Panc1 (cell line): Measurements from ENCODE around the gene ZBTB20. TPM values are rescaled to one million over a fixed set of nuclear protein-coding genes. Genes with fewer than 3 reads are reported as not detected.

ENCODE experiments used
- ATAC-seq: fragments of 200-7000 bp; cut with Tn5 transposase; 2 replicates; pipeline ENCODE4 v1.9.1; 2020; ENCODE audit warnings: mild to moderate bottlenecking, moderate library complexity
- BruUV-seq: library from RNA; stranded (reverse); fragments of 400-500 nt; replicated peaks from 2 replicates; lab custom pipeline; 2021; lab: Mats Ljungman, UMichigan
- CTCF ChIA-PET: fragments of 300-600 bp; sonication (Branson Sonifier 250); formaldehyde crosslinking; loops from one replicate; lab custom pipeline; 2022; ENCODE audit warnings: antibody characterized with exemption; lab: Charles Lee
- POLR2A ChIA-PET: fragments of 300-600 bp; sonication (Branson Sonifier 250); formaldehyde crosslinking; loops from one replicate; lab custom pipeline; 2022; ENCODE audit warnings: antibody characterized with exemption; lab: Charles Lee
- DNase-seq: peaks from one replicate; pipeline ENCODE4 v3.0.0-alpha.2; 2010; ENCODE audit warnings: low read depth, low spot score
- H3K27ac ChIP-seq: 2 replicates; pipeline ENCODE4 v1.5.1; 2011; ENCODE audit warnings: mild to moderate bottlenecking, low read length, inconsistent platforms
- H3K27me3 ChIP-seq: fragments of 200-500 bp; sonication (Bioruptor generic); 2 replicates; pipeline ENCODE4 v1.6.0; 2014; ENCODE audit warnings: low read length, inconsistent platforms; ENCODE audit not compliant: control insufficient read depth, insufficient read depth
- H3K36me3 ChIP-seq: fragments of 200-500 bp; sonication (Bioruptor generic); 2 replicates; pipeline ENCODE4 v1.5.1; 2014; ENCODE audit warnings: inconsistent platforms, mild to moderate bottlenecking, low read length, moderate library complexity; ENCODE audit not compliant: control insufficient read depth, insufficient read depth
- H3K4me1 ChIP-seq: 2 replicates; pipeline ENCODE4 v1.5.1; 2011; ENCODE audit warnings: inconsistent platforms, mild to moderate bottlenecking, low read length, moderate library complexity; ENCODE audit not compliant: control insufficient read depth, insufficient read depth
- H3K4me3 ChIP-seq, 2 experiments: 2 replicates each; pipeline ENCODE4 v1.5.1; 2011 to 2012; ENCODE audit warnings: low read depth in 2 of 2, low read length in 2 of 2, mild to moderate bottlenecking in 2 of 2, inconsistent platforms in 1 of 2, moderate library complexity in 1 of 2
- H3K9me3 ChIP-seq: fragments of 200-500 bp; sonication (Bioruptor generic); 2 replicates; pipeline ENCODE4 v1.5.1; 2014; ENCODE audit warnings: low read depth, mild to moderate bottlenecking, inconsistent platforms, low read length, moderate library complexity; ENCODE audit not compliant: control insufficient read depth, insufficient read depth
- POLR2AphosphoS5 ChIP-seq: IDR thresholded peaks from 2 replicates; pipeline ENCODE4 v1.6.1; 2012; ENCODE audit warnings: mild to moderate bottlenecking, low read depth, low read length, moderate library complexity
- SIN3A ChIP-seq: IDR thresholded peaks from 2 replicates; pipeline ENCODE4 v1.6.1; 2012; ENCODE audit warnings: low read depth, mild to moderate bottlenecking, low read length, moderate library complexity, borderline replicate concordance; ENCODE audit not compliant: insufficient read depth
- TCF7L2 ChIP-seq: IDR thresholded peaks from 2 replicates; pipeline ENCODE4 v1.6.1; 2011; ENCODE audit warnings: mild to moderate bottlenecking, low read depth, low read length, inconsistent platforms
- in situ Hi-C: cut with HindIII; loops from 2 replicates; pipeline ENCODE4 v1.10.0; 2016; ENCODE audit warnings: low sequenced_read_pairs, low pct_unique_long_range_greater_than_20kb
- intact Hi-C: fragments of 100-400 bp; cut with micrococcal nuclease; formaldehyde crosslinking; loops from one replicate; pipeline ENCODE4 v1.10.0; 2022; ENCODE audit not compliant: unreplicated experiment
- total RNA-seq: library from RNA; stranded (reverse); gene quantifications from one replicate; pipeline ENCODE4 v1.2.1, GENCODE V29; 2021; ENCODE audit not compliant: unreplicated experiment
- TF ChIP-seq, protein P1 (sequence below), 2 experiments: IDR thresholded peaks; 2 replicates each; pipeline ENCODE4 v1.6.1; 2011 to 2012; ENCODE audit warnings: low read depth in 2 of 2, control low read depth in 1 of 2, low read length in 1 of 2, mild to moderate bottlenecking in 1 of 2, moderate library complexity in 1 of 2; ENCODE audit not compliant: insufficient read depth in 1 of 2
- TF ChIP-seq, protein P2 (sequence below): fragments of 450-650 bp; IDR thresholded peaks from 2 replicates; pipeline ENCODE4 v1.5.1; 2017; ENCODE audit warnings: mild to moderate bottlenecking

The ZBTB20 gene
- total RNA-seq, 1 experiment from 2014 or later = 4.1 TPM

DNA sequence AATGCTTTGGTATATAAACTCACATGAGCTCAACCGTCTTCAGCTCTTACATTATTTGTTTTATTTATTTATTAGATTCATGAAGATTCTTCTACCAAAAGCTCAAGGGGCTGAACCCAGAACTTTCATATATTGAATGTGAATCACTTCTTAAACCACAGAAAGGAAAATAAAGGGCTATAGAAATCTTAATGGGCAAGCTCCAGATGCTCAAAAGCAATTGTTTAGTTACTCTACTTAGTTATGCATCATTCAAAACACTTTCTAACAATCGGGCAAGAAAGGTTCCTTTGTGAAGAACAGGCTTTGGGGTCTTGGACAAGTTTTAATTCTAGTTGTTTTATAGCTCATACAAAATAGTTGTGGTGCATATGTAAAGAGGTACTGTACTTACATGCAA lies 473.1 kb downstream of the ZBTB20 start:
- in situ Hi-C loops = no loop called here
- TF ChIP-seq, protein P1, sequence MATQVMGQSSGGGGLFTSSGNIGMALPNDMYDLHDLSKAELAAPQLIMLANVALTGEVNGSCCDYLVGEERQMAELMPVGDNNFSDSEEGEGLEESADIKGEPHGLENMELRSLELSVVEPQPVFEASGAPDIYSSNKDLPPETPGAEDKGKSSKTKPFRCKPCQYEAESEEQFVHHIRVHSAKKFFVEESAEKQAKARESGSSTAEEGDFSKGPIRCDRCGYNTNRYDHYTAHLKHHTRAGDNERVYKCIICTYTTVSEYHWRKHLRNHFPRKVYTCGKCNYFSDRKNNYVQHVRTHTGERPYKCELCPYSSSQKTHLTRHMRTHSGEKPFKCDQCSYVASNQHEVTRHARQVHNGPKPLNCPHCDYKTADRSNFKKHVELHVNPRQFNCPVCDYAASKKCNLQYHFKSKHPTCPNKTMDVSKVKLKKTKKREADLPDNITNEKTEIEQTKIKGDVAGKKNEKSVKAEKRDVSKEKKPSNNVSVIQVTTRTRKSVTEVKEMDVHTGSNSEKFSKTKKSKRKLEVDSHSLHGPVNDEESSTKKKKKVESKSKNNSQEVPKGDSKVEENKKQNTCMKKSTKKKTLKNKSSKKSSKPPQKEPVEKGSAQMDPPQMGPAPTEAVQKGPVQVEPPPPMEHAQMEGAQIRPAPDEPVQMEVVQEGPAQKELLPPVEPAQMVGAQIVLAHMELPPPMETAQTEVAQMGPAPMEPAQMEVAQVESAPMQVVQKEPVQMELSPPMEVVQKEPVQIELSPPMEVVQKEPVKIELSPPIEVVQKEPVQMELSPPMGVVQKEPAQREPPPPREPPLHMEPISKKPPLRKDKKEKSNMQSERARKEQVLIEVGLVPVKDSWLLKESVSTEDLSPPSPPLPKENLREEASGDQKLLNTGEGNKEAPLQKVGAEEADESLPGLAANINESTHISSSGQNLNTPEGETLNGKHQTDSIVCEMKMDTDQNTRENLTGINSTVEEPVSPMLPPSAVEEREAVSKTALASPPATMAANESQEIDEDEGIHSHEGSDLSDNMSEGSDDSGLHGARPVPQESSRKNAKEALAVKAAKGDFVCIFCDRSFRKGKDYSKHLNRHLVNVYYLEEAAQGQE (IDR thresholded peaks at IDR 0.05; ENCODE audit: insufficient read depth in 1 of 2, low read depth in 2 of 2, low read length in 1 of 2) = no peak
- TF ChIP-seq SIN3A (no peak), TCF7L2 (no peak), POLR2AphosphoS5 (no peak)
- TF ChIP-seq, protein P2, sequence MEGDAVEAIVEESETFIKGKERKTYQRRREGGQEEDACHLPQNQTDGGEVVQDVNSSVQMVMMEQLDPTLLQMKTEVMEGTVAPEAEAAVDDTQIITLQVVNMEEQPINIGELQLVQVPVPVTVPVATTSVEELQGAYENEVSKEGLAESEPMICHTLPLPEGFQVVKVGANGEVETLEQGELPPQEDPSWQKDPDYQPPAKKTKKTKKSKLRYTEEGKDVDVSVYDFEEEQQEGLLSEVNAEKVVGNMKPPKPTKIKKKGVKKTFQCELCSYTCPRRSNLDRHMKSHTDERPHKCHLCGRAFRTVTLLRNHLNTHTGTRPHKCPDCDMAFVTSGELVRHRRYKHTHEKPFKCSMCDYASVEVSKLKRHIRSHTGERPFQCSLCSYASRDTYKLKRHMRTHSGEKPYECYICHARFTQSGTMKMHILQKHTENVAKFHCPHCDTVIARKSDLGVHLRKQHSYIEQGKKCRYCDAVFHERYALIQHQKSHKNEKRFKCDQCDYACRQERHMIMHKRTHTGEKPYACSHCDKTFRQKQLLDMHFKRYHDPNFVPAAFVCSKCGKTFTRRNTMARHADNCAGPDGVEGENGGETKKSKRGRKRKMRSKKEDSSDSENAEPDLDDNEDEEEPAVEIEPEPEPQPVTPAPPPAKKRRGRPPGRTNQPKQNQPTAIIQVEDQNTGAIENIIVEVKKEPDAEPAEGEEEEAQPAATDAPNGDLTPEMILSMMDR = no peak

DNA sequence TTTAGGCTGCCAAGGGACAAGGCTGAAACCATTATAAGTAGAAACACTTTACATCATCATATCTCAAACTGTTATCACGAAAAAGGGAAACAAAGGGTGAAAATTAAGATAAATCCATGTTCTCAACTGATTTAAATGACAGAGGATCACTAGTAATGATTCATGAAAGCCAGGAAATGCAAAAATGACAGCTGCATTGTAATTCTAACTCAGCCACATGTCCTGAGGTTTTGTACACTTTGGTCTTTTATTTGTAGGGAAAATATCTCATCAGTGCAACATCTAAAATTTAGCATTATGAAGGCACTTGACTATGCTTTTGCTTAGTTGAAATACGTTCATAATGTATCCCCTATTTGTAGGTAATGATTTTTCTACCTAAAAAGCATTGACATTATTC lies 473.6 kb downstream of the ZBTB20 start:
- no TSS peak for BruUV-seq
- CTCF ChIA-PET = no interaction called here

More for the DNA sequence above, 473.1 kb downstream of the ZBTB20 start:
- no peaks in the 10 kb centered on the region for H3K27me3 ChIP-seq
- DNase-seq (no peak), ATAC-seq (no peak)
- CTCF ChIA-PET = no interaction called here
- no peak overlapping the region for H3K4me3 ChIP-seq
- no TSS peak for BruUV-seq
- no peaks in the 10 kb centered on the region for H3K9me3 ChIP-seq
- no peaks in the 10 kb centered on the region for H3K36me3 ChIP-seq
- no peaks in the 10 kb centered on the region for H3K4me1 ChIP-seq
- no peak overlapping the region for H3K27ac ChIP-seq
- intact Hi-C loops = no loop called here
- POLR2A ChIA-PET = no interaction called here

More for the DNA sequence above, 473.6 kb downstream of the ZBTB20 start:
- Histone ChIP-seq H3K36me3 (no peaks in the 10 kb centered on the region), H3K9me3 (no peaks in the 10 kb centered on the region), H3K27ac (no peak overlapping the region), H3K4me1 (no peaks in the 10 kb centered on the region), H3K27me3 (no peaks in the 10 kb centered on the region), H3K4me3 (no peak overlapping the region)
- intact Hi-C loops (no loop called here), in situ Hi-C loops (no loop called here)
- no peak for DNase-seq
- ATAC-seq = no peak
- POLR2A ChIA-PET = no interaction called here
- TF ChIP-seq, protein P1 (IDR thresholded peaks at IDR 0.05; ENCODE audit: insufficient read depth in 1 of 2, low read depth in 2 of 2, low read length in 1 of 2) = no peak
- no peak for TF ChIP-seq SIN3A
- no peak for TF ChIP-seq POLR2AphosphoS5
- TF ChIP-seq, protein P2 = no peak
- TF ChIP-seq TCF7L2 = no peak
